H9 (cell line): ENCODE measurements around the gene IVL. TPM values are rescaled to one million over a fixed set of nuclear protein-coding genes. Genes with fewer than 3 reads are reported as not detected.

Experiments
- DNase-seq: peaks from one replicate; pipeline ENCODE4 v3.0.0-alpha.2; 2017
- H2AFZ ChIP-seq: one replicate; pipeline ENCODE4 v1.6.1; 2013; ENCODE audit warnings: mild to moderate bottlenecking, low read length, control low read depth, moderate library complexity
- H2AK5ac ChIP-seq: 2 replicates; pipeline ENCODE4 v1.6.1; 2013; ENCODE audit warnings: low read length, control low read depth, mixed read lengths; ENCODE audit not compliant: insufficient read length
- H2BK120ac ChIP-seq: one replicate; pipeline ENCODE4 v1.6.1; 2013; ENCODE audit warnings: low read depth, mild to moderate bottlenecking, low read length, control low read depth, inconsistent platforms; ENCODE audit not compliant: poor library complexity, severe bottlenecking
- H2BK12ac ChIP-seq: 2 replicates; pipeline ENCODE4 v1.6.1; 2013; ENCODE audit warnings: low read length, control low read depth, mixed read lengths, low read depth; ENCODE audit not compliant: insufficient read length
- H2BK15ac ChIP-seq: 2 replicates; pipeline ENCODE4 v1.6.1; 2013; ENCODE audit warnings: low read depth, low read length, control low read depth
- H2BK20ac ChIP-seq: one replicate; pipeline ENCODE4 v1.6.1; 2013; ENCODE audit warnings: low read depth, mild to moderate bottlenecking, low read length, control low read depth, inconsistent platforms; ENCODE audit not compliant: poor library complexity, severe bottlenecking
- H2BK5ac ChIP-seq: 2 replicates; pipeline ENCODE4 v1.6.1; 2013; ENCODE audit warnings: low read length, control low read depth, mixed read lengths; ENCODE audit not compliant: insufficient read length
- H3K14ac ChIP-seq: 2 replicates; pipeline ENCODE4 v1.6.1; 2013; ENCODE audit warnings: low read length, control low read depth; ENCODE audit not compliant: insufficient read depth
- H3K18ac ChIP-seq: 2 replicates; pipeline ENCODE4 v1.6.1; 2013; ENCODE audit warnings: low read depth, mild to moderate bottlenecking, mixed read lengths, low read length, control low read depth; ENCODE audit not compliant: insufficient read length
- H3K23ac ChIP-seq: 2 replicates; pipeline ENCODE4 v1.6.1; 2013; ENCODE audit warnings: low read length, control low read depth, mixed read lengths, low read depth; ENCODE audit not compliant: insufficient read length
- H3K23me2 ChIP-seq: 2 replicates; pipeline ENCODE4 v1.6.1; 2013; ENCODE audit warnings: low read depth, mild to moderate bottlenecking, mixed read lengths, low read length, control low read depth; ENCODE audit not compliant: insufficient read length, poor library complexity, severe bottlenecking
- H3K27ac ChIP-seq: 2 replicates; pipeline ENCODE4 v1.5.1; 2013; ENCODE audit warnings: low read length, control low read depth, mixed read lengths, low read depth; ENCODE audit not compliant: insufficient read length
- H3K27me3 ChIP-seq: 2 replicates; pipeline ENCODE4 v1.6.1; 2013; ENCODE audit warnings: low read length, control low read depth, inconsistent platforms; ENCODE audit not compliant: insufficient read depth
- H3K4ac ChIP-seq: 2 replicates; pipeline ENCODE4 v1.6.1; 2013; ENCODE audit warnings: low read depth, mild to moderate bottlenecking, control low read depth, inconsistent platforms, low read length, moderate library complexity
- H3K4me1 ChIP-seq: 2 replicates; pipeline ENCODE4 v1.6.1; 2013; ENCODE audit warnings: low read length, control low read depth, inconsistent platforms; ENCODE audit not compliant: insufficient read depth
- H3K4me2 ChIP-seq: 2 replicates; pipeline ENCODE4 v1.6.1; 2013; ENCODE audit warnings: low read length, control low read depth, mixed read lengths; ENCODE audit not compliant: insufficient read length, insufficient read depth
- H3K56ac ChIP-seq: 2 replicates; pipeline ENCODE4 v1.6.1; 2013; ENCODE audit warnings: low read depth, mild to moderate bottlenecking, mixed read lengths, low read length, control low read depth; ENCODE audit not compliant: insufficient read length
- H3K79me1 ChIP-seq: 2 replicates; pipeline ENCODE4 v1.6.1; 2013; ENCODE audit warnings: low read depth, mild to moderate bottlenecking, moderate library complexity, low read length, control low read depth, inconsistent platforms; ENCODE audit not compliant: insufficient read depth, poor library complexity, severe bottlenecking
- H3K79me2 ChIP-seq: 2 replicates; pipeline ENCODE4 v1.6.1; 2013; ENCODE audit warnings: low read length, control low read depth, inconsistent platforms; ENCODE audit not compliant: insufficient read depth
- H3K9ac ChIP-seq: 2 replicates; pipeline ENCODE4 v1.6.1; 2013; ENCODE audit warnings: low read length, control low read depth, mixed read lengths; ENCODE audit not compliant: insufficient read length; ENCODE audit errors: extremely low read depth
- H3K9me3 ChIP-seq: one replicate; pipeline ENCODE4 v1.6.1; 2013; ENCODE audit warnings: low read depth, low read length, inconsistent platforms; ENCODE audit not compliant: control insufficient read depth
- H3T11ph ChIP-seq: one replicate; pipeline ENCODE4 v1.6.1; 2013; ENCODE audit warnings: mild to moderate bottlenecking, low read length, control low read depth, inconsistent platforms
- H4K20me1 ChIP-seq: one replicate; pipeline ENCODE4 v1.6.1; 2013; ENCODE audit not compliant: control insufficient read depth, insufficient read length, insufficient read depth
- H4K5ac ChIP-seq: 2 replicates; pipeline ENCODE4 v1.6.1; 2013; ENCODE audit warnings: low read depth, mild to moderate bottlenecking, mixed read lengths, low read length, control low read depth; ENCODE audit not compliant: insufficient read length
- H4K8ac ChIP-seq: replicated peaks from 2 replicates; pipeline ENCODE4 v1.6.1; 2013; ENCODE audit warnings: low read length, control low read depth, mixed read lengths, low read depth; ENCODE audit not compliant: insufficient read length
- H4K91ac ChIP-seq: 2 replicates; pipeline ENCODE4 v1.6.1; 2013; ENCODE audit warnings: low read depth, mild to moderate bottlenecking, moderate library complexity, mixed read lengths, low read length, control low read depth; ENCODE audit not compliant: insufficient read length
- H3K27ac Mint-ChIP-seq, 3 experiments: 2 replicates in 2 of 3; 3 replicates in 1 of 3; pipeline ENCODE4 v1.8.0; 2020 to 2021; ENCODE audit warnings: mixed read lengths in 3 of 3, mild to moderate bottlenecking in 1 of 3, moderate library complexity in 1 of 3
- H3K27me3 Mint-ChIP-seq: 2 replicates; pipeline ENCODE4 v1.8.0; 2021; ENCODE audit warnings: low read depth, mild to moderate bottlenecking, moderate library complexity, mixed read lengths
- H3K36me3 Mint-ChIP-seq, 3 experiments: 2 replicates in 2 of 3; 3 replicates in 1 of 3; pipeline ENCODE4 v1.8.0; 2020 to 2021; ENCODE audit warnings: low read depth in 3 of 3, mixed read lengths in 3 of 3; ENCODE audit not compliant: insufficient read depth in 1 of 3
- H3K4me1 Mint-ChIP-seq, 2 experiments: 2 replicates each; pipeline ENCODE4 v1.8.0; 2020; ENCODE audit warnings: mixed read lengths in 2 of 2
- H3K4me3 Mint-ChIP-seq, 2 experiments: 2 replicates in 1 of 2; 3 replicates in 1 of 2; pipeline ENCODE4 v1.8.0; 2020 to 2021; ENCODE audit warnings: mild to moderate bottlenecking in 2 of 2, mixed read lengths in 2 of 2, moderate library complexity in 1 of 2
- H3K9me3 Mint-ChIP-seq, 2 experiments: 2 replicates in 1 of 2; 3 replicates in 1 of 2; pipeline ENCODE4 v1.8.0; 2020; ENCODE audit warnings: mild to moderate bottlenecking in 2 of 2, mixed read lengths in 2 of 2, moderate library complexity in 1 of 2
- CTCF ChIP-seq: fragments of 200-600 bp; sonication (generic); conservative IDR thresholded peaks from 3 replicates; pipeline ENCODE4 v1.8.0; 2021; ENCODE audit warnings: antibody characterized with exemption, mild to moderate bottlenecking
- WGBS: extraction: QIAGEN DNeasy Blood & Tissue Kit; methylation state at CpG from one replicate; pipeline ENCODE4 v1.1.7; 2013; ENCODE audit warnings: missing lambda C conversion rate, low lambda C conversion rate, mixed read lengths; ENCODE audit not compliant: insufficient read length; ENCODE audit errors: extremely low coverage; 5-methylcytosine and 5-hydroxymethylcytosine counted together
- total RNA-seq: library from RNA; stranded (reverse); gene quantifications from 2 replicates; pipeline ENCODE4 v1.2.1, GENCODE V29; 2021

IVL gene
- total RNA-seq, 1 experiment from 2014 or later = not detected

- no peak within 1 kb of the TSS for H3K9ac ChIP-seq
- H4K20me1 ChIP-seq = no peaks in the 10 kb centered on the region
- H3K9me3 ChIP-seq = peaks cover 86% of the 10 kb centered on the region
- H3K79me1 ChIP-seq = no peaks in the 10 kb centered on the region
- Mint-ChIP-seq H3K4me1 (no peaks in the 10 kb centered on the region), H3K4me3 (no peak within 1 kb of the TSS), H3K27me3 (no peaks in the 10 kb centered on the region), H3K27ac (no peak within 1 kb of the TSS), H3K9me3 (peaks cover 85 to 87% of the 10 kb centered on the region in 2 experiments), H3K36me3 (peaks cover 2 to 18% (median 12%) of the 10 kb centered on the region in 3 experiments; a peak in 6 of 7 replicates)
- H3K4ac ChIP-seq = no peak within 1 kb of the TSS
- H3K18ac ChIP-seq = no peak within 1 kb of the TSS
- no peak within 1 kb of the TSS for H3K27ac ChIP-seq
- no peak for DNase-seq
- H3T11ph ChIP-seq = no peak within 1 kb of the TSS
- H3K4me2 ChIP-seq = no peak within 1 kb of the TSS
- H3K14ac ChIP-seq = no peak within 1 kb of the TSS
- no peak within 1 kb of the TSS for H4K8ac ChIP-seq
- no peaks in the 10 kb centered on the region for H3K4me1 ChIP-seq
- no peaks in the 10 kb centered on the region for H3K23me2 ChIP-seq
- no CpG with 5 or more reads among the region's 3 CpGs for WGBS
- no peak within 1 kb of the TSS for H3K56ac ChIP-seq
- TF ChIP-seq CTCF = no peak
- H2BK5ac ChIP-seq = no peak within 1 kb of the TSS
- no peak within 1 kb of the TSS for H4K5ac ChIP-seq
- no peak within 1 kb of the TSS for H2BK20ac ChIP-seq
- no peak within 1 kb of the TSS for H2BK120ac ChIP-seq
- H3K27me3 ChIP-seq = no peaks in the 10 kb centered on the region
- H2AFZ ChIP-seq = no peak within 1 kb of the TSS
- H3K79me2 ChIP-seq = no peaks in the 10 kb centered on the region
- no peak within 1 kb of the TSS for H3K23ac ChIP-seq
- no peak within 1 kb of the TSS for H4K91ac ChIP-seq
- H2BK12ac ChIP-seq = no peak within 1 kb of the TSS
- H2BK15ac ChIP-seq = no peak within 1 kb of the TSS
- H2AK5ac ChIP-seq = no peak within 1 kb of the TSS
These were observed 48.6 kb upstream of the IVL start, which contains the start of gene LCE7A for GRCh38 chr1:152859696-152860095. Gene LCE7A, plus strand, starts transcription at chr1:152859996. Its CDS starts 702 bp downstream, at chr1:152860698.
